NAMALWA (cell line): ENCODE results near the gene SPACA7.
"Not testable (repeated sequence)": the region's sequence is repeated elsewhere in the genome, so short reads cannot be mapped to it uniquely, and the experiment has no call there.

Experiments used
- DNase-seq: peaks from one replicate; pipeline ENCODE4 v3.0.0-alpha.2; 2015; ENCODE audit warnings: low spot score

SPACA7 gene

DNA sequence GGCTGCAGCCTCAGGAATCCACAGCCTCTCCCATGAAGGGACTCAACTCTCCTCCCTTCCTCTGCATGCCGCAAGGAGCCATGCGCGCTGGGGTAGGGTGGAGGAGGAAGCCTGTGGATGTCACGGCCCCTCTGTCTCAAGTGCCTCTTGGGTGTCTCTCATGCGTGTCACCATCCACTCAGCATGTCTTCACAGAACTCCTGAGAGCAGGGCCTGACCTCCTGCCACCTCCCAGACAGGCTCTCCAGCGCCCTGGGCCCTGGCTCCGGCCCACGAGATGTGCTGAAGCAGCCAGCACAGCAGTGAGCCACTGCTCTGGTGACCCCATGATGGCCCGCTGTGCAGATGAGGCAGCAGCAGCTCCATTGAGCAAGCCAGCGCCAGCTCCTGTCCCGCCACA, 25.9 kb upstream of the SPACA7 start:
- DNase-seq, result no peak

DNA sequence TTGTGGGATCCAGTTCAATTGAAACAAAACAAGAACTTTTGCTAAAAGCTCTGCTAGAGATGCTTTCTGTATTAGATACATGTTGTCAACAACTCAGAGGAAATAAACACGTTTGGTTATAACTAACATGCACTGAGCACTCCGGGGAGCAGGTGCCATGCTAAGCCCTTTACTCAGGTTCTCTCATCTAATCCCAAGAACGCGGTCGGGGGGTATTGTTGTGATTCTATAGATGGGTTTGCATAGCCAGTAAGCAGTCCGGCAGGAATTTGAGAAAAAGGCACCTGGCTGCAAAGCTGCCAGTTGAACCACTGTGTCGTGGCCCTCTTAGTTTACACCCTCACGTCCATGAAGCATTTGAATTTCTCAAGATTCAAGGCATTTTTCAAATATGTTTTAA, 24.3 kb upstream of the SPACA7 start:
- no peak for DNase-seq

DNA sequence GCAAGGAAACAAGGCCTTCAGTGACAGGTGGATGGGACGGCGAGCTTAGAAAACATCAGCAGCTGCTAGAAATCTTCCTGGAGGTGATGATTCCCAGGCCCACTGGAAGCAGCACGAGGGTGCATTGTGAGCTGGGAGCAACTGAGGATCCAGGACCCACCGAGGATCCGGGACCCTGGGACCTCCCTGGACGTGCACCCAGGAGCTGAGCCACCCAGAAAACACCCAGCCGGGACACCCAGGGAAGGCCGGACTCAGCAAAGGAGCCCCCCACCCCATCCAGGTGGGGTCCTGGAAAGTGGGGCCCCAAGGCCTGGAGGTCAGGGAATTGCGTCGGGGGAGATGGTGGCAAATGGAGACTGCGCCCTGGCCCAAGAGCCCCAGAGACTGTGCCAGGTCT, 22.3 kb upstream of the SPACA7 start:
- no peak for DNase-seq

DNA sequence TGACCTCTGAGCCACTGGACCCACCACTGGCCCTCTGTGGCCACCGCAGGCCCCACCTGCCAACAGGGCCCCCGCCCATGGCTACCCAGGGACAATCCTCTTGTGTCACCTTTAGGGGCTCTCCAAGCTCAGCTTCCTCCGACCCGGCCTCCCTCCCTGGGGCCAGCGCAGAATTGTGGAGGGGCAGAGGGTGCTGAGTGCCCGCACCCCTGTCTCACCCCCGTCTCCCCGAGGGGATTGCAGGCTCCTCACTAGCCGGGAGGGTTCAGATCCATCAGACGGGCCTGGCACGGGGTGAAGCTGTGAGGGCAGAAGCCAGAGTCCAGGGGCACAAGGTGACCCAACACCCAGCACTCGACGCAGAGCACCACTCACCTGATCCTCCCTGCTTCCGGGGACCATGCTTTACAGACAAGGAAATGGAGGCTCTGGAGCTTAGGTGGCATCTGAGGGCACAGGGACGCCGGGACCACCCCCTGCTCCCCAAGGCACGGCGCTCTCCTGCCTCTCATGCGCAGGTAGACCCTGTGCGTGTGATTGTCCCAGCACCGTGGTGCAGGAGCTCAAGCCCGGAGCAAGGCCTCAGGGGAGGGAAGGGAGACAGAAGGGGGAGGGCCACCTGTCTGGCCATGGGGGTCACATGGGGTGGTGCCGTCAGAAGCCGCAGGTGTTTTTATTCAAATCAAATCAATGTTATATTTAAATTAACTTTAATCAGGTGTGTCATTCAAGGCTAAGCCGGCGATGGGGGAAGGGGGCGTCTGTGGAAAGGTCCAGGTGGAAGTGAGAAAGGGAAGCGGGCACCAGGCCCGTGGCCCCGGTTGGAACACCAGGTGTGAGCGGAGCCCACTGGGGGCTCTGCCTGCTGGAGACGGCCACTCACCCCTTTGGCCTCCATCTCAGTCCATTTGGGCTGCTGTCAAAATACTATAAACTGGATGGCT, 21.6 kb upstream of the SPACA7 start:
- DNase-seq, result no peak

DNA sequence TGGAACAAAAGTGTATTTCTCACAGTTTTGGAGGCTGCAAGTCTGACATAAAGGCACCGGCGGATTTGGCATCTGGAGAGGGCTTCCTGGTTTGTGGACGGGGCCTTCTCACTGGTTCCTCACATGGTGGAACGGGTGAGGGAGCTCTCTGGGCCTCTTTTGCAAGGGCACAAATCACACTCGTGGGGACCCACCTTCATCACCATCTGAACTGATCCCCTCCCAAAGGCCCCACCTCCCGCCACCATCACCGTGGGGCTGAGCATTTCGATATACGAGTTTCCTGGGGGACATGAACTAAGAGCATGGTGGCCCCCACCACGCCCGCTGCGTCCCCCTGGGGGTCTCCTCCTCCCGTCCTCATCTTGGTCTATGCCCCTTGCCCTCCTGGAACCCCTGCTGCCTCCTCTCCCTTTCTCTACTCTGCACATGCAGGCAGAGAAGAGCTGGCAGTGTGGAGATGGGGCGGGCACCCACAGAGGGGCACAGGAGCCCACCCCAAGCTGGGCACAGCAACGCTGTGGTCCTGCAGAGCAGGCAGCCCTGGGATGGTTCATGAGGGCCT, 20.8 kb upstream of the SPACA7 start:
- DNase-seq, result no peak

DNA sequence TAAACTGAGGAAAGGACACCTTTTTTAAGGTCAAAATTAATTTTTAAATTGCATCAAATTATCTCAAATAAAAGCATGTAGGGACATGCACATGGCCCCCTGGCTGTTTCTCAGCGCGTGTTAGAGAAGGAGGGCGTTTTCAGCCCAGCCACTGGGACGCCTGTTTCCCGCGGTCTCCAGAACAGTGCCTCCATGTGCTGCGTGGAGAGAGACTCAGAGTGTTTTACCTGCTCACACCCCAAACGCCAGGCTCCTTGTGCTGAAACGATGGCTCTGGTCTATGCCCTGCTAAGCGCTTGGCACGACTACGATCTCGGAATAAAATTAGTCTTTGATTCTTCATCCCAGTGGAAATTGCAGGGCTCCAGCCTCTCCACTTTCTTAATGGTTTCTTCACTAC, 20.0 kb upstream of the SPACA7 start:
- DNase-seq, result no peak

DNA sequence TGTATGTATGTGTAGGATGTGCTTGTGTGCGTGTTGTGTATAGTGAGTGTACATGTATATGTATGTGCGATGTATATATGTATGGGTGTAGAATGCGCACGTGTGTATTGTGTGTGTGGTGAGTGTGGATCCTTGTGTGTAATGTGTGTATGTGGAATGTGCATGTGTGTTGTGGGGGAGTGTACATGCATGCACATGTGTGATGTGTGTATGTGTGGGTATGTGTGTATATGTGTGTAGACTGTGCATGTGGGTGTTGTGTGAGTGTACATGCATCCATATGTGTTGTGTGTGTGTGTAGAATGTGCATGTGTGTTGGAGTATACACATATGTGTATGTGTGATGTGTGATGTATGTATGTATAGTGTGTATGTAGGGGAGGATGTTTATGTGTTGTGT, 18.0 kb upstream of the SPACA7 start:
- DNase-seq, result no peak

DNA sequence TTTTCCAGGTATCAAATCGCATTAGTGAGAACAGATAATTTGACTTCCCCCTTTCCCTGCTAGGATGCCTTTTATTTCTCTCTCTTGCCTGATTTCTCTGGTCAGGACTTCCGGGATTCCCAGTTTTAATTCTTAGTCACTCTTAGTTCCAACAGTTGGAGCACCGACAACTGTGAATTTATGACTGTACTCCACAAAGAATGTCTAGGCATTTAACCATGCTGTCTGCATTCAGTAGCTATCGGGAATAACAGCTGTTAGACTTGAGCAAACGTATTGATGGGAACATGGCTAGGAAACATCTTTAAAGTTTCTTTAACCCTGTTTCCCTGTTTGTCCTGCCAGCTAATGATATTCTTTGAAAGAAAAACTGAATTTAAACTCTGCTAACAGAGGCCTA, 14.1 kb upstream of the SPACA7 start:
- DNase-seq, result no peak

DNA sequence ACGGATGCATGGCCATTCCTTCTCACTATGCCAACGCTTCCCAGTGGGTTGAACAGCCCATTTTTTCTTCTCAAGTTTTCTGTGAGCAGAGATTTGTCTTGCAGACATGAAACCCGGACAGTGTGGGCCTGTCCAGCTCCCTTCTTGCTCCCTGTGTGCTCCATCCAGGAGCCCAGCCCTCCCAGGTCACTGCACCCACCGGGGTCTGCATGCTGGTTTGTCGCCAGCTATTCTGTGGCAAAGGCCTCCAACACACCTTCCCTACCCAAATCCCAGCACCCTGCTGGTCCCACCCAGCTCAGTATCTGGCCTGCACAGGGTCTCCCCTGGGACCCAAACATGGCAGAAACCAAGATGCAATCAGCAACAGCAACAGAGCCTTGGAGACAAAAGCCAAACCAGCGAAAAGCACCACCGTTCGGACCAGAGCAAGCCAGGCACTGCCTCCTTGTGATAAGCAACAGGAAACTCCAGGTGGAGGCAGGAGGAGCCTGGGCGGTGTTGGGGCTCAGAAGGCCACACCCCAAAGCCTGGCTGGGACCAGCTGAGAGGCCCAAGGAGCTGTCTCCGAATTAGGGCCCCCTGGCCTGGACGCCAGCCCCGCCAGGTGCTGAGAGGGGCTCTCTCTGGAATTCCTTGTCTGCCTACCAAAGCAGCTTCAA, 12.2 kb upstream of the SPACA7 start:
- no peak for DNase-seq

DNA sequence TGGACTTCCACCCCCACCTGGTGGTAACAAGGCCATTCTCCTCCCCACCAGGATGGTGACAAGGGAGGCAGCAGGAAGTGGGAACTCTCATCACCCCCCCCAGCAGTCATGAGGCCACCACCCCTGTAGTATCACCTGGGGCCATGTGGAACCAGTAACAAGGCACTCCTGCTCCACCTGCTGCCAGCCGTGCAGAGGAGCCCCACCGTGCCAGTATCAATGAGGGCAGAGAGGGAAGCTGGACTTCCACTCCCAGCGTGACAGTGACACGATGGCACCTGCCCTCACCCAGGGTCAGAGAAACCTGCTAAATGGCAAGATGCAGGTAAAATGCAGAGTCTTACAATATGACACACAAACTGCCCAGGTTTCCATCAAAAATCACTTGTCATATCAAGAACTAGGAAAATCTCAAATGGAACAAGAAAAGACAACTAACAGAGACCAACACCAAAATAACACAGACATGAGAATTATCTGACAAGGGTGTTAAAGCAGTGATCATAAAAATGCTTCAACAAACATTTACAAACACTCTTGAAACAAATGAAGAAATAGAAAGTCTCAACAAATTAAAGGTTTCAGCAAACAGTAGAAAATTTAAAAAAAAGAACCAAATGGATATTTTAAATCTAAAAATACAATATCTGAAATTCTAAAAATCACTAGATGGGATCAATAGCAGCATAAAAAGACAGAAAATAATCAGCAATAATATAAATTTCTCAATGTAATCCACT, 9.1 kb upstream of the SPACA7 start:
- no peak for DNase-seq

DNA sequence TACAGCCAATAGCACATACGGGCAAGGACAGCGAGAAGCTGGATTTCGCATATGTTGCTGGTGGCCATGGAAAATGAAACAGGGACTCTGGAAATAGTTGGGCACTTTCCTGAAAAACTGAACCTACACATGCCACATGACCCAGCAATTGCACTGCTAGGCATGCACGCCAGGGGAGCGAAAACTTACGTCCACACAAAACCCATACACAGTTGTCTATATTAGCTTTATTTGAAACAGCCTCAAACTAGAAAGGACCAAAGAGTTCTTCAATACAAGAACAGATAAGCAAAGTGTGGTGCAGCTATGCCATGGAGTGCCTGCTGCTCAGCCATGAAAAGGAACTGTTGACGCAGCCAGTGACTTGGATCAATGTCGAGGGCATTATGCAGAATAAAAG, 7.3 kb upstream of the SPACA7 start:
- no peak for DNase-seq

DNA sequence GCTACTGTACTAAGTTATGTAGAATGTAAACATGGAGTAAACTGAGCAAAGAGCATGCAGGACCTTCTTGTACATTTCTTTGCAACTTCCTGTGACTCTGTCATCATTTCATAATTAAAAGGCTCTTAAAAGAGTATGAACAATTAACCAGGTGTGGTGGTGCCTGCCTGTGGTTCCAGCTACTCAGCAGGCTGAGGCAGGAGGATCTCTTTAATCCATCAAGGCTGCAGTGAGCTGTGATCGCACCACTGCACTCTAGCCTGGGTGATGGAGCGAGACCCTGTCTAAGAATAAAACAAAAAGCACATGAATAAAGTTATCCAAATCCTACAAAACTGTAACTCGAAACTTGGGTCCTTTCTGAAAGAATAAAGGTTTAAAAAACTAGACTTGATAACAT, 5.8 kb upstream of the SPACA7 start:
- no peak for DNase-seq

DNA sequence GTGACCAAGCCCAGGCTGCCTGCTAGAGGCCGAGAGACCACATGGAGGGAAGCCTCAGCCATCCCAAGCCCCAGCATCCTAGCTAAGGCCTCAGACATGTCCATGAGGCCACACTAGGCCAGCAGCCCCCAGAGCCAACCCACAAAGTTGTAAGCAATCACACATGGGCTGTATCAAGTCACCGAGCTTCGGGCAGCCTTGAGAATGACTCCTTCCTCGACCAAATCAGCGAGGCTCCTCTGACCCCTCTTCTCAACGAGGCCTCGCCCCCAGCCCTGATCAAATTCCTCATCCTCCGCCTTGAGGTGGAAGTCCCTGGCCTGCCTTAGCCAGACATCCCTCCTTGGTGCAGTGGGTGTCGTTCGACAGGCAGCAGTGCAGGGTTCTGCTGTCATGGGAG, 1.9 kb upstream of the SPACA7 start:
- no peak for DNase-seq

DNA sequence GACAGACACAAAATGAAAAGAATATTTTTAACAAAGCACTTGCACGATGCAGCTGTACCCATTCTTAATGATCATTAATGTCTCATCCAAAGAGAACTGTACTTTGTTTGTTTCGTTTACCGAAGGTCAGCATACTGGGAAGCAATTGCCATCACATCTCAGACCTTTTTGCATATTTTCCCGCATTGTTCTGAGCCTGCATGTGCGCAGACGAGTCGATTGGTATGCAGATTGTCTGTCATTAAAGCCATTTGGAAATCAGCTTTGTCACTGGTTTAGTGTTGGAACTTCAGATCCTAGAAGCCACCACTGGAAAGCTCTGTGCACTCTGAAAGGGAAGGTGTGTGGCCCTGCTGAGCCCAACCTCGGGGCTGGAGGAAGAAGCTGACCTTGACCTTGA, 15.6 kb downstream of the SPACA7 start:
- no peak for DNase-seq

DNA sequence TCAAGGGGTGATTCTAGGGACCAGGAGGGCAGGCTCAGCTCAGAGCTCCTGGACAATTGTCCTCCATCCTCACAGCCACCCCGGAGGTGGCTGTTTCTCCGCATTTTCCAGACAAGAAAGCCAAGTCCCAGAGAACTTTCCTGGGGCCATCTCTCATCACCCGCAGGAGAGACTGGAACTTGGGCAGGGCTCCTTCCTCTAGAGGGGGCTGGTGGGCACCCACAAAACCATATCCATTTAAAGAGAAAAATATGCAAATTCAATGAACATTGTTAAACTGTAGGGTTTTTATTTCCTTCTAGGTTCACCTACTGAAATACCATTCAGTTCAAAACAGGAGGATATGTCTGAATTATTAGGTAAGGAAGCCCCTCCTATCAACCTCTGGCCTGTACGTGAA, 16.6 kb downstream of the SPACA7 start:
- DNase-seq, result peak; percentile 17

DNA sequence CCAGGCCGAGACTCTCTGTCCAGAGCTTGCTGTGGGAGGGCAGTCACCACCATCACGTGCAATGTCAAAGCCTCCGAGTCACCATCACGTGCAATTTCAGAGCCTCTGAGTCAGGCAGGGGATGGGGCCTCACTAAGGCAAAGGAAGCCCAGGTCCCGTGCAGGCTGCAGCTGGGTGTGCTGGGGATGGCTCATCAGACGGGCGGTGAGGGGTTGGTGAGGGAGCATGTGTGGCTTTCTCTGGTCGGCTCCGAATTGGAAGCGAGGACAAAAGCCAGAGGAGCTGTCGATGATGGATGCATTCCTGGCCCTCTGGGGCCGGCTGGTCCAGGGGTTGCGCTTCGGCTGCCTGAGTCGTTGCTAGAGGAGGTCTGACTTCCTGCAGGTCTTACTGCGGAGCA, 18.9 kb downstream of the SPACA7 start:
- DNase-seq, result not testable (repeated sequence)

DNA sequence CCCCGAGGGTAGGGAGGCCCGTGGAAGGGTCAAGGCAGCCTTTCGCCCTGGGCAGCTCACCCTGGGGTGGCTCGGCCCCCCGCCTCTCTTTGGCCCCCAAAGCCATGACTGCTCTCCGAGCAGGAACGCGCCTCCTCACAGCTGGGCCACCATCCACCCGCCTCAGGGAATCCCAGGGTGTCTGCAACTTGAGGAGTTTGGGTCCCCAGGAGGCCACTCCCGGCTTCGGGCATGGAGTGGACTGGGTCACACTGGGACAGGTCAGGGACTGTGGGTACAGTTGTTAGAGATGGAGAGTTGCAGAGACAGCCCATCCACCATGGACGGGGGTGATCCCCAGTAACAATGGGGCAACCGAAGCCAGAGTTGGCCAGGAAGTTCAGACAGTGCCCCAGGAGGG, 19.8 kb downstream of the SPACA7 start:
- DNase-seq, result not testable (repeated sequence)

DNA sequence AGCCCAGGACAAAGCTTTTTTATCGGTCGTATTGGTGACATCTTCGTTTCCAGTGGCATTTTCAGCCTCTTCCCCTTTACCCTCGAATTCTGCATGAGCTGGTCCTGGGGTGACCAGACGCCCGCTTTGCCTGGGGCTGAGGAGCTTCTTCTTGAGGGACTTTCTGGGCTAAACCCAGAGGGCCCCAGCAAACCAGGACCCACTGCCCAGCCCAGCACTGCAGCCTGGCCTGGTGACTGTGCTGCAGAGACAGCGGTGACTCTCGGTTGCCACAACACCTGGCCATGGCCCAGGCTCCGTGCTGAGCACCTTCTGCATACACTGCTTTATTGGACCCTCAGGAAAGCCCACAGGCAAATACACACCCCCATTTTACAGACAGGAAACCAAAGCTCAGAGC, 21.0 kb downstream of the SPACA7 start:
- DNase-seq, result no peak

DNA sequence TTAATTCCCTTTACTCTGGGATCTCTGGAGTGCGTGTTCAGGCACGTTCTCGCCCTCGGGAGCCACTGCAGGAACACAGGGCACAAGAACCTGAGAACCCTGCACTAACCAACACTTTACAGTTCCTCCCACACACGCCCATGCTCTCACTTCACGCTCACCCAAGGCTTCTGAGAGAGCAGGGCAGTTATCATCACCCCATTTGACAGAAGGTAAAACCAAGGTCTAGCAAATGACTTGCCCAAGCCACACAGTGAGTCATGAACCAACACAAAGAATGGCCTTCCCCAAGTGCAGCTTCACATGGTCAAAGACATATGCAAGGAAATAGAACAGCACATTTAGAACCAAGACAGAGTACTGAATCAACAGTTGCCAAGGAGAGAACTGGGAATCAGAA, 22.2 kb downstream of the SPACA7 start:
- not testable (repeated sequence) for DNase-seq

DNA sequence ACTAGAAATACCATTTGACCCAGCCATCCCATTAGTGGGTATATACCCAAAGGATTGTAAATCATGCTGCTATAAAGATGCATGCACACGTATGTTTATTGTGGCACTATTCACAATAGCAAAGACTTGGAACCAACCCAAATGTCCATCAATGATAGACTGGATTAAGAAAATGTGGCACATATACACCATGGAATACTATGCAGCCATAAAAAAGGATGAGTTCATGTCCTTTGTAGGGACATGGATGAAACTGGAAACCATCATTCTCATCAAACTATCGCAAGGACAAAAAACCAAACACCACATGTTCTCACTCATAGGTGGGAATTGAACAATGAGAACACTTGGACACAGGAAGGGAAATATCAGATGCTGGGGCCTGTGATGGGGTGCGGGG, 33.7 kb downstream of the SPACA7 start:
- DNase-seq, result not testable (repeated sequence)

DNA sequence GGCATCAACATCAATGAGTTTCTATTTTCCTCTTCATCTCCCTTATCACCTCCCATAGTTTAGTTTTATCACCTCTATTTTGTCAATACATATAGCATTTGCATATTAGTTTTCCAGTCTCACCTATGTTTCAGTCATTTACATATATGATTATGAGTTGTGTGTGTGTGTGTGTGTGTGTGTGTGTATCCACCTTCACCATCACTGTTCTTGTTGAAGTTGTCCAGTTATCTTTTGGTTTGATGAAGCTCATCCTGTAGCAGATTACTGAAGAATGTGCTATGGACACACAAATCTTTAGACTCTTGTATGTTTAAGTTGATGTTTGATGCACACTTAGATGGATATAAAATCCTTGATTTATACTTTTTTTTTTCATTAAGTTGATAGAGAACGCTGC, 40.5 kb downstream of the SPACA7 start:
- no peak for DNase-seq

DNA sequence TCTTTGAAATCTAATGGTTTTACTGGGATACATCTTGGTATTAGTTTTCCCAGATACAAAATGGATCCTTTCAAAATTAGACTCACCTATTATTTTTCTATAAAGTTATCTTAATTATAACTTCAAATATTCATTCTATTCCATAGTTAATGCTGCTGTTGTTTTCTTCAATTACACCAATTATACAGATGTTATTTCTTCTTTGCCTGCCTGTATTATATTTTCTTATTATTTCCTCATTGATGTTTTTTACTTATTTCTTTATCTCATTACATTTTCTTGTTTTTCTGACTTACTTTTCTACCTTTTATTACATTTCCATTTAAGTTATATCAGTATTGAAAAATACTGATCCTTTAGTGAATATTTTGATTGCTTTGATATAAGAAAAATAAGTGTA, 40.9 kb downstream of the SPACA7 start:
- DNase-seq, result no peak

DNA sequence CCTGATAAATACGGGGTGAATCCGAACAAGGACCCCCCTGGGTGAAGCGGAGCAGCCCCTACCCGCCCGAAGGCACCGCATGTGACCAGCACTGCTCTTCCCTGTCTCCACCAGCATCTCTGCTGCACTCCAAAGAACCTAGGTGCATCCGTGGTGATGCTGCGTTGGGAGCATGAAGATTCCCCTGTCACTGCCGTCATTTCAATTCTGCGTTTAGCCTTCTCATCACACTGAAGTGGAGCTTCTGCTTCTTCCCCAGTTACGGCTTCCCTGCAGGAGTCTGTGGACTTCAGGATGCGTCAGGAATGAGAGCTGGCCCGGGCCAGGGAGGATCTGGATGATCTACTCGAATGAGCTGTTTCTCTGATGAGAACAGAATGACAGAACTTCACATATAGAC, 47.9 kb downstream of the SPACA7 start:
- no peak for DNase-seq
